T-helper 1 cell (primary cell): ENCODE measurements around the gene DPYD.

ENCODE experiments used
- DNase-seq, 5 donors: peaks; one replicate each; pipeline ENCODE4 v3.0.0-alpha.2; 2012 to 2020

Gene DPYD

GRCh38 chr1:97685360-97685759, 235.5 kb downstream of the DPYD start:
- DNase-seq = no peak

GRCh38 chr1:97680894-97681293, 239.9 kb downstream of the DPYD start:
- DNase-seq = no peak

- no peak for DNase-seq
Observed at GRCh38 chr1:97680470-97680869, 240.4 kb downstream of the DPYD start.

- no peak for DNase-seq
Observed at GRCh38 chr1:97677702-97678101, 243.1 kb downstream of the DPYD start.

- DNase-seq = no peak
Observed at GRCh38 chr1:97674517-97674916, 246.3 kb downstream of the DPYD start.

GRCh38 chr1:97668945-97669344, 251.9 kb downstream of the DPYD start:
- peak in 1 of 5 donors; percentile 6 for DNase-seq

GRCh38 chr1:97660431-97661105, 260.3 kb downstream of the DPYD start:
- DNase-seq = no peak

- DNase-seq = no peak
Observed at GRCh38 chr1:97654876-97655585, 265.8 kb downstream of the DPYD start.

GRCh38 chr1:97651250-97651649, 269.6 kb downstream of the DPYD start:
- no peak for DNase-seq

- no peak for DNase-seq
Observed at GRCh38 chr1:97649591-97649990, 271.2 kb downstream of the DPYD start.

- DNase-seq = no peak
Observed at GRCh38 chr1:97647776-97648175, 273.1 kb downstream of the DPYD start.

GRCh38 chr1:97646071-97646470, 274.8 kb downstream of the DPYD start:
- DNase-seq = no peak

GRCh38 chr1:97640677-97641076, 280.2 kb downstream of the DPYD start:
- DNase-seq = no peak

GRCh38 chr1:97636941-97637340, 283.9 kb downstream of the DPYD start:
- DNase-seq = no peak

- no peak for DNase-seq
Observed at GRCh38 chr1:97634758-97635157, 286.1 kb downstream of the DPYD start.

- no peak for DNase-seq
Observed at GRCh38 chr1:97632776-97633175, 288.1 kb downstream of the DPYD start.

GRCh38 chr1:97632075-97632474, 288.8 kb downstream of the DPYD start:
- no peak for DNase-seq

- peak in 1 of 5 donors; percentile 1 for DNase-seq
Observed at GRCh38 chr1:97630948-97631347, 289.9 kb downstream of the DPYD start.

- DNase-seq = no peak
Observed at GRCh38 chr1:97630281-97630680, 290.6 kb downstream of the DPYD start.

- DNase-seq = no peak
Observed at GRCh38 chr1:97623220-97623619, 297.6 kb downstream of the DPYD start.

- no peak for DNase-seq
Observed at GRCh38 chr1:97621955-97622354, 298.9 kb downstream of the DPYD start.

GRCh38 chr1:97619706-97620105, 301.1 kb downstream of the DPYD start:
- no peak for DNase-seq

GRCh38 chr1:97610748-97611147, 310.1 kb downstream of the DPYD start:
- DNase-seq = no peak

- no peak for DNase-seq
Observed at GRCh38 chr1:97610102-97610501, 310.7 kb downstream of the DPYD start.

GRCh38 chr1:97608272-97608671, 312.6 kb downstream of the DPYD start:
- no peak for DNase-seq
